ENCODE results near the gene JTB.

The JTB gene

GRCh38 chr1:153961421-153961820 lies 16.1 kb downstream of the JTB start:
- H3K4me3 ChIP-seq (ENCODE audit: control insufficient read depth, low read depth, low read length), result no peak overlapping the region
- DNase-seq (ENCODE audit: low read depth), result no peak
- no peak for TF ChIP-seq CTCF (IDR thresholded peaks at IDR 0.05; ENCODE audit: control insufficient read depth, insufficient read depth, low read depth, low read length, missing control alignments)

GRCh38 chr1:153960206-153960605 lies 17.3 kb downstream of the JTB start:
- H3K4me3 ChIP-seq (ENCODE audit: control insufficient read depth, low read depth, low read length), result no peak overlapping the region
- TF ChIP-seq CTCF (IDR thresholded peaks at IDR 0.05; ENCODE audit: control insufficient read depth, insufficient read depth, low read depth, low read length, missing control alignments), result no peak
- no peak for DNase-seq (ENCODE audit: low read depth)

- H3K4me3 ChIP-seq (ENCODE audit: control insufficient read depth, low read depth, low read length), result no peak overlapping the region
- TF ChIP-seq CTCF (IDR thresholded peaks at IDR 0.05; ENCODE audit: control insufficient read depth, insufficient read depth, low read depth, low read length, missing control alignments), result no peak
- no peak for DNase-seq (ENCODE audit: low read depth)
Observed at GRCh38 chr1:153959454-153959853, 18.0 kb downstream of the JTB start.

DNA sequence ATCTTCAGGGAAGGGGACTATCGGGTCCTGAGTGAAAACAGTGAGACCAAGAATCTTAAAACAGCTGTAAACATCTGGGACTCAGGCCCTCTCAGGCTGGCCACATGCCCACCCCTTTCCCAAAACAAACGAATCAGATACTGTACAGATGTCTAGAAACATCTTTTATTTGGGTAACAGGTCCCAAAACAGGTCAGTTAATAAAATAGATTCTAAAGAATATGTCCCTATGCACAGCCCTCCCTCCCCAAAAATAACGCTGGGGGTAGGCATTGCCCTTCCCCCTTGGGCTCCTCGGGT lies 18.6 kb downstream of the JTB start:
- no peak for TF ChIP-seq CTCF (IDR thresholded peaks at IDR 0.05; ENCODE audit: control insufficient read depth, insufficient read depth, low read depth, low read length, missing control alignments)
- no peak for DNase-seq (ENCODE audit: low read depth)
- H3K4me3 ChIP-seq (ENCODE audit: control insufficient read depth, low read depth, low read length), result peak overlapping the region; percentile 97

- peak; percentile 93 for DNase-seq (ENCODE audit: low read depth)
- TF ChIP-seq CTCF (IDR thresholded peaks at IDR 0.05; ENCODE audit: control insufficient read depth, insufficient read depth, low read depth, low read length, missing control alignments), result no peak
- peak within 1 kb of the TSS; percentile 97 for H3K4me3 ChIP-seq (ENCODE audit: control insufficient read depth, low read depth, low read length)
Observed at GRCh38 chr1:153958111-153958960, 19.1 kb downstream of the JTB start, which contains the start of gene CRTC2. Gene CRTC2, minus strand, starts transcription at chr1:153958612. Its CDS starts 115 bp downstream, at chr1:153958497.

- H3K4me3 ChIP-seq (ENCODE audit: control insufficient read depth, low read depth, low read length), result peak overlapping the region; percentile 97
- no peak for DNase-seq (ENCODE audit: low read depth)
- no peak for TF ChIP-seq CTCF (IDR thresholded peaks at IDR 0.05; ENCODE audit: control insufficient read depth, insufficient read depth, low read depth, low read length, missing control alignments)
Observed at GRCh38 chr1:153957744-153958110, 19.7 kb downstream of the JTB start.
